GM19452 (cell line): Measurements from ENCODE around the gene NDUFV1.
"Not testable (repeated sequence)": the region's sequence is repeated elsewhere in the genome, so short reads cannot be mapped to it uniquely, and the experiment has no call there.

Experiments
- ATAC-seq: cut with Tn5 transposase; IDR thresholded peaks from one replicate; pipeline ENCODE4 v1.9.1; 2021; ENCODE audit not compliant: unreplicated experiment

Gene NDUFV1

GRCh38 chr11:67626970-67627369, 20.2 kb downstream of the NDUFV1 start:
- ATAC-seq = no peak

GRCh38 chr11:67627441-67627811, 20.7 kb downstream of the NDUFV1 start:
- no peak for ATAC-seq

- ATAC-seq = no peak
Observed at GRCh38 chr11:67627812-67628624, 21.3 kb downstream of the NDUFV1 start.

GRCh38 chr11:67628710-67629385, 22.1 kb downstream of the NDUFV1 start:
- no peak for ATAC-seq

- ATAC-seq = peak; percentile 46
Observed at GRCh38 chr11:67629386-67630227, 22.9 kb downstream of the NDUFV1 start, which contains the start of gene NUDT8. Gene NUDT8, minus strand, starts transcription at chr11:67629937. Its CDS starts 26 bp downstream, at chr11:67629911.

GRCh38 chr11:67630228-67630942, 23.6 kb downstream of the NDUFV1 start:
- peak; percentile 59 for ATAC-seq

GRCh38 chr11:67630943-67631331, 24.2 kb downstream of the NDUFV1 start:
- no peak for ATAC-seq

DNA sequence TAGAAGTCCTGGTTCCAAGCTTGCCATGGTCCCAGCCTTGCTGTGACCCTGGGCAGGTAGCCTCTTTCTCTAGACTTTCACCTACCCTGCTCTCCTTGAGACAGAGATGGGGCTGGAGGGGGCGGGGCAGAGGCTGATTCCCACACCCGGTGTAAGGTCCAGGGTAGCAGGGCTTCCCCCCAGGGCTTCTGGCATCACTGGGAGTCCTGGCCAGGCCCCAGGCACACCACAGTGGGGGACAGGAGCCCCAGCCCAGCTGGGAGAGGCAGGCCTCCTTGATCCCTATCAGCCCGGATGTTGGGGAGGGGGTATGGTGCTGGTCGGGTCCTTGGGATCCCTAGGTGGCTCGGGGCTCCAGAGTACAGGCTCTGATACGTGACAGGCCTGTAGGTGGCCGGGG, 24.7 kb downstream of the NDUFV1 start:
- ATAC-seq = no peak

GRCh38 chr11:67631853-67632174, 25.1 kb downstream of the NDUFV1 start:
- no peak for ATAC-seq

- ATAC-seq = no peak
Observed at GRCh38 chr11:67632175-67632981, 25.6 kb downstream of the NDUFV1 start.

- no peak for ATAC-seq
Observed at GRCh38 chr11:67632982-67633755, 26.4 kb downstream of the NDUFV1 start.

GRCh38 chr11:67633758-67634365, 27.1 kb downstream of the NDUFV1 start:
- no peak for ATAC-seq

- no peak for ATAC-seq
Observed at GRCh38 chr11:67634366-67635230, 27.9 kb downstream of the NDUFV1 start.

- no peak for ATAC-seq
Observed at GRCh38 chr11:67635231-67635521, 28.4 kb downstream of the NDUFV1 start.

DNA sequence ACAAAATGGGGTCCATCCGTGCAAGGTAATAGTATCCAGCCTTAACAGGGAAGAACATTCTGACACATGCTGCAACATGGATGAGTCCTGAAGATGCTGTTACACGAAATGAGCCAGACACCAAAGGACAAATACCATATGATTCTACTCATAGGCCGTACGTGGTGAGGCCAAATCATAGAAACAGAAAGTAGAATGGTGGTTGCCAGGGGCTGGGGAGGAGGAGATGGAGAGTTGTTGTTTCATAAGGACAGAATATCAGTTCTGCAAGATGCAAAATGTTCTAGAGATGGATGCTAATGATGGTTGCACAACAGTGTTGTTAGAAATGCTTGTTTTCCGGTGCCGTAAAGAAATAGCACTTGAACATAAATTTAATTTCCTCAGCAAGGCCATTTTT, 30.2 kb downstream of the NDUFV1 start:
- ATAC-seq = no peak

- ATAC-seq = not testable (repeated sequence)
Observed at GRCh38 chr11:67637441-67637840, 30.7 kb downstream of the NDUFV1 start.

GRCh38 chr11:67638535-67639437, 32.0 kb downstream of the NDUFV1 start:
- no peak for ATAC-seq
